ENCODE measurements around the gene TEX13B.

The TEX13B gene

DNA sequence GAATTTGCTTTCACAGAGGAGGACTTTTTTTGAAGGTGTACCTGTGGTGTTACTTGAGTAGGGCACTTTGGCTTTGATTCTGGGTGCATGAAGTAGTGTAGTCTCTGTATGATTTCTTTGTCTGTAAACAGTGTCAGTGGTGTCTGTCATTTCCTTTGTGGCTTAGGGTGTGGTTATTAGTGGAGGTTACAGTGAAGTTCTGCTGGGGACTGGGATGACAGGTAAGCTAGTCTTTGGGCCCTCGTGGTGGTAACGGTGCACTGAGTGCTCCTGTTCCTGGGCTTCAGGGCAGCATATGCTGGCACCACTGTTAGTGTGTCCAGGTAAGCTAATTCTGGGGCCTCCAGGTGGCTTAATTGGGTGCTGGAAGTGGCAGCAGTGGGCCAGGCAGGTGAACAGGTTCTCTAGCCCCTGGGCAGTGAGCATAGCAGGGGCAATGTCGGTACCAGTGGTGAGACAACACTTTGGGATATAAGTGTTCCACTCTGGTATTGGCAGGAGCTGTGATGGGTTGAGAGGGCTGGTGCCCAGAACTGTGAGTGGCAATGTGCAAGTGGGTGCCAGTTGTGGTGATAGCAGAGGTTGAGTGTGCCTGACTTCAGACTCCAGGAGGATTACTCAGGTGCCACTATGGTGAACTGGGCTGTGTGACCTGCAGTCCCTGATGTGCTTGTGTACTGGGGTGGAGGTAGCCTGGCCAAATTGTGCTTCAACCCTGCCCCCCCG is 36.6 kb upstream of the TEX13B start:
- Histone ChIP-seq H2BK120ac (ENCODE audit: insufficient read depth, low read length, poor library complexity) (no peak overlapping the region), H3K9ac (ENCODE audit: low read length) (no peak overlapping the region), H3K18ac (ENCODE audit: low read length) (no peak overlapping the region), H3K36me3 (ENCODE audit: control insufficient read depth in 1 of 2, insufficient read depth in 2 of 2, low read length in 2 of 2) (no peaks in the 10 kb centered on the region), H3K27ac (ENCODE audit: low read depth, low read length) (no peak overlapping the region), H2BK12ac (ENCODE audit: low read length) (no peak overlapping the region), H3K23ac (ENCODE audit: low read length) (no peak overlapping the region), H3K4ac (ENCODE audit: low read depth, low read length) (no peak overlapping the region), H3K79me2 (ENCODE audit: control insufficient read depth, insufficient read depth, low read length, poor library complexity) (no peaks in the 10 kb centered on the region), H2AFZ (ENCODE audit: insufficient read depth, low read length, poor library complexity) (no peak overlapping the region), H3K4me3 (ENCODE audit: low read depth, low read length) (no peak overlapping the region), H3K79me1 (ENCODE audit: low read length) (no peaks in the 10 kb centered on the region), H4K91ac (ENCODE audit: low read depth, low read length) (no peak overlapping the region), H2AK5ac (ENCODE audit: low read length) (no peak overlapping the region), H2BK5ac (ENCODE audit: low read depth, low read length, poor library complexity) (no peak overlapping the region), H4K8ac (ENCODE audit: low read depth, low read length) (no peak overlapping the region), H4K12ac (ENCODE audit: low read depth, low read length) (no peak overlapping the region), H3K27me3 (ENCODE audit: insufficient read depth, low read length) (no peaks in the 10 kb centered on the region), H3K4me2 (ENCODE audit: low read length) (no peak overlapping the region), H3K4me1 (ENCODE audit: control insufficient read depth in 1 of 2, insufficient read depth in 2 of 2, low read length in 2 of 2) (no peaks in the 10 kb centered on the region), H3K14ac (ENCODE audit: low read length) (no peak overlapping the region), H3K9me3 (ENCODE audit: insufficient read depth, low read depth, low read length) (no peaks in the 10 kb centered on the region)
- WGBS (ENCODE audit: extremely low coverage, insufficient coverage, insufficient read length): no CpG with 5 or more reads among the region's 4 CpGs
- DNase-seq: no peak

DNA sequence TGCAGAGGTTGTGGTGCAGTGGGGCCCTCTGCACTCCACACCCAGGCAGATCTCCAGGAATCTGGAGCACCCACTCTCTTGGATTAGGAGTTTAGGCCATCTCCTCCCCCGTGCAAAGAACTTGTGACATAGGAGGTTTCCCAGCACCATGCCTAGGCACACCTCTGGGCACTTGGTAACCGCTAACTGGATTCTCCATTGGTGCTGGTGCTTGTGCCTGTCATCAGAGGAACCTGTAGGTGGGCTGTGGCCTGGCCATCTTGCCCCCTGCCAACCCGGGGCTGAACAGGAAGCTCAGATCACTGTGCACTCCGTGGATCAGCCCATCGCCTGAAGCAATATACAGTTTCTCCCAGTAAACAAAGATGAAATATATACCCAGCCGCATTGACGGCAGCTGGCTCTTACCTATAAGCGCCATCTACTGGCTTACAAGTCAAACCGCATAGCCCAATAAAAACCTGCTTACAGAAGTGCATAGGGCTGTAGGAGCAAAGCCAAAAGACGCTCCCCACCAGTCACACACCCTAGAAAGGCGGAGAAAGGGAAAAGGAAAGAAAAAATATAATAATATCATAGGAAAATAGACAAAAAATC is 19.1 kb upstream of the TEX13B start:
- Histone ChIP-seq H3K27ac (ENCODE audit: low read depth, low read length) (no peak overlapping the region), H2BK5ac (ENCODE audit: low read depth, low read length, poor library complexity) (no peak overlapping the region), H3K9ac (ENCODE audit: low read length) (no peak overlapping the region), H3K14ac (ENCODE audit: low read length) (no peak overlapping the region), H4K12ac (ENCODE audit: low read depth, low read length) (no peak overlapping the region), H3K9me3 (ENCODE audit: insufficient read depth, low read depth, low read length) (no peaks in the 10 kb centered on the region), H3K18ac (ENCODE audit: low read length) (no peak overlapping the region), H3K4ac (ENCODE audit: low read depth, low read length) (no peak overlapping the region), H3K4me1 (ENCODE audit: control insufficient read depth in 1 of 2, insufficient read depth in 2 of 2, low read length in 2 of 2) (no peaks in the 10 kb centered on the region), H3K4me3 (ENCODE audit: low read depth, low read length) (no peak overlapping the region), H2BK12ac (ENCODE audit: low read length) (no peak overlapping the region), H3K79me1 (ENCODE audit: low read length) (no peaks in the 10 kb centered on the region), H2AK5ac (ENCODE audit: low read length) (no peak overlapping the region), H3K36me3 (ENCODE audit: control insufficient read depth in 1 of 2, insufficient read depth in 2 of 2, low read length in 2 of 2) (no peaks in the 10 kb centered on the region), H3K4me2 (ENCODE audit: low read length) (no peak overlapping the region), H2AFZ (ENCODE audit: insufficient read depth, low read length, poor library complexity) (no peak overlapping the region), H3K27me3 (ENCODE audit: insufficient read depth, low read length) (no peaks in the 10 kb centered on the region), H3K79me2 (ENCODE audit: control insufficient read depth, insufficient read depth, low read length, poor library complexity) (no peaks in the 10 kb centered on the region), H3K23ac (ENCODE audit: low read length) (no peak overlapping the region), H4K91ac (ENCODE audit: low read depth, low read length) (no peak overlapping the region), H4K8ac (ENCODE audit: low read depth, low read length) (no peak overlapping the region), H2BK120ac (ENCODE audit: insufficient read depth, low read length, poor library complexity) (no peak overlapping the region)
- DNase-seq: peak in 1 of 2 donors; percentile 51
- WGBS (ENCODE audit: extremely low coverage, insufficient coverage, insufficient read length): no CpG with 5 or more reads among the region's 11 CpGs

DNA sequence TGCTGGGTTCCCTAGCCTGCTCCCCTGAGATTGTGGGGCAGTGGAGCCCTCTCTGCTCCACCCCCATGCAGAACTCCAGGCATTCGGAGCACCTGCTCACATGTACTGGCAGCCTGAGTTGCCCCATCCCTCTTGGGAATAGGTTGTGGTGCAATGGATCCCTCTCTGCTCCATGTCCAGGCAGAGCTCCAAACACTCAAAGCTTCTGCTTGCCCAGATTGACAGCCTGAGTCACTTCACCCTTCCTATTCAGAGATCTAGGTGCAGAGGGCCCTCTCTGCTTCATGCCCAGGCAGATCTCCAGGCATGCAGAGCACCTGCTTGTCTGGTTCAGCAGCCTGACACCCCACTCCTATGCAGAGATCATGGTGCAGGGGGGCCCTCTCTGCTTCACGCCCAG is 18.6 kb upstream of the TEX13B start:
- H2AFZ ChIP-seq (ENCODE audit: insufficient read depth, low read length, poor library complexity): no peak overlapping the region
- H3K27ac ChIP-seq (ENCODE audit: low read depth, low read length): no peak overlapping the region
- no peak overlapping the region for H4K12ac ChIP-seq (ENCODE audit: low read depth, low read length)
- H3K4me2 ChIP-seq (ENCODE audit: low read length): no peak overlapping the region
- DNase-seq: no peak
- H2BK5ac ChIP-seq (ENCODE audit: low read depth, low read length, poor library complexity): no peak overlapping the region
- no peak overlapping the region for H2BK120ac ChIP-seq (ENCODE audit: insufficient read depth, low read length, poor library complexity)
- no peak overlapping the region for H3K4me3 ChIP-seq (ENCODE audit: low read depth, low read length)
- H2BK12ac ChIP-seq (ENCODE audit: low read length): no peak overlapping the region
- H3K18ac ChIP-seq (ENCODE audit: low read length): no peak overlapping the region
- H3K4me1 ChIP-seq (ENCODE audit: control insufficient read depth in 1 of 2, insufficient read depth in 2 of 2, low read length in 2 of 2): no peaks in the 10 kb centered on the region
- H3K14ac ChIP-seq (ENCODE audit: low read length): no peak overlapping the region
- no CpG with 5 or more reads among the region's 2 CpGs for WGBS (ENCODE audit: extremely low coverage, insufficient coverage, insufficient read length)
- H3K79me1 ChIP-seq (ENCODE audit: low read length): no peaks in the 10 kb centered on the region
- H3K9me3 ChIP-seq (ENCODE audit: insufficient read depth, low read depth, low read length): no peaks in the 10 kb centered on the region
- no peaks in the 10 kb centered on the region for H3K27me3 ChIP-seq (ENCODE audit: insufficient read depth, low read length)
- H3K4ac ChIP-seq (ENCODE audit: low read depth, low read length): no peak overlapping the region
- no peak overlapping the region for H2AK5ac ChIP-seq (ENCODE audit: low read length)
- H4K91ac ChIP-seq (ENCODE audit: low read depth, low read length): no peak overlapping the region
- H3K9ac ChIP-seq (ENCODE audit: low read length): no peak overlapping the region
- H3K79me2 ChIP-seq (ENCODE audit: control insufficient read depth, insufficient read depth, low read length, poor library complexity): no peaks in the 10 kb centered on the region
- H3K23ac ChIP-seq (ENCODE audit: low read length): no peak overlapping the region
- no peaks in the 10 kb centered on the region for H3K36me3 ChIP-seq (ENCODE audit: control insufficient read depth in 1 of 2, insufficient read depth in 2 of 2, low read length in 2 of 2)
- no peak overlapping the region for H4K8ac ChIP-seq (ENCODE audit: low read depth, low read length)

DNA sequence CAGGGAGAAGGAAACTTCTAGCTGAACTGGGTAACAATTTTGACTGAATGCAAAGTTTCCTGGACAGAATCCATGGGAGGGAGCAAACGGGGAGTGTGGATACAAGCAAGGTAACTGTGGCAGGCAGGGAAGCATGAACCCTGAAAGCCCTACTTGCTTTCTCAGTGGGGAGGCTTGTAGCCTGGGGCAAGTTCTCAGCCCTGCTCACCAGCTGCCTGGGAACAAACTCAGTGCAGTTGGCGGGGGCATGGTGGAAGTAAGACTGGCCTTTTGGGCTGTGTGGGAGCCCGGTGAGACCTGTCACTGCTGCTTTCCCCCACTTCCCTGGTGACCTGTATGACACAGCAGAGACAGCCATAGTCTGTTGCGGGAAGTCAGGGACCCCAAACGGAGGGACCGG is 14.0 kb upstream of the TEX13B start:
- H3K4me3 ChIP-seq (ENCODE audit: low read depth, low read length): no peak overlapping the region
- H2AK5ac ChIP-seq (ENCODE audit: low read length): no peak overlapping the region
- H3K18ac ChIP-seq (ENCODE audit: low read length): no peak overlapping the region
- no peak overlapping the region for H3K4ac ChIP-seq (ENCODE audit: low read depth, low read length)
- WGBS (ENCODE audit: extremely low coverage, insufficient coverage, insufficient read length): no CpG with 5 or more reads among the region's 6 CpGs
- no peaks in the 10 kb centered on the region for H3K36me3 ChIP-seq (ENCODE audit: control insufficient read depth in 1 of 2, insufficient read depth in 2 of 2, low read length in 2 of 2)
- H3K14ac ChIP-seq (ENCODE audit: low read length): no peak overlapping the region
- H3K27ac ChIP-seq (ENCODE audit: low read depth, low read length): no peak overlapping the region
- no peak overlapping the region for H4K8ac ChIP-seq (ENCODE audit: low read depth, low read length)
- H3K9ac ChIP-seq (ENCODE audit: low read length): no peak overlapping the region
- H3K4me1 ChIP-seq (ENCODE audit: control insufficient read depth in 1 of 2, insufficient read depth in 2 of 2, low read length in 2 of 2): no peaks in the 10 kb centered on the region
- no peak overlapping the region for H3K4me2 ChIP-seq (ENCODE audit: low read length)
- DNase-seq: no peak
- no peaks in the 10 kb centered on the region for H3K79me2 ChIP-seq (ENCODE audit: control insufficient read depth, insufficient read depth, low read length, poor library complexity)
- no peaks in the 10 kb centered on the region for H3K27me3 ChIP-seq (ENCODE audit: insufficient read depth, low read length)
- no peak overlapping the region for H3K23ac ChIP-seq (ENCODE audit: low read length)
- no peak overlapping the region for H4K91ac ChIP-seq (ENCODE audit: low read depth, low read length)
- H3K9me3 ChIP-seq (ENCODE audit: insufficient read depth, low read depth, low read length): no peaks in the 10 kb centered on the region
- H2BK5ac ChIP-seq (ENCODE audit: low read depth, low read length, poor library complexity): no peak overlapping the region
- H3K79me1 ChIP-seq (ENCODE audit: low read length): no peaks in the 10 kb centered on the region
- no peak overlapping the region for H4K12ac ChIP-seq (ENCODE audit: low read depth, low read length)
- H2AFZ ChIP-seq (ENCODE audit: insufficient read depth, low read length, poor library complexity): no peak overlapping the region
- H2BK12ac ChIP-seq (ENCODE audit: low read length): no peak overlapping the region
- no peak overlapping the region for H2BK120ac ChIP-seq (ENCODE audit: insufficient read depth, low read length, poor library complexity)

Data from trophoblast cell (in vitro differentiated cells and primary cell).